Measurements from ENCODE around the gene NOCT.

The NOCT gene

GRCh38 chr4:139036885-139037284 is 21.3 kb downstream of the NOCT start:
- Histone ChIP-seq H4K91ac (ENCODE audit: low read depth, low read length, poor library complexity) (no peak overlapping the region), H2AK5ac (ENCODE audit: low read depth, low read length) (no peak overlapping the region), H3K79me1 (ENCODE audit: low read depth, low read length) (no peaks in the 10 kb centered on the region), H2BK5ac (ENCODE audit: low read length) (no peak overlapping the region), H2BK120ac (ENCODE audit: low read depth, low read length) (no peak overlapping the region), H2AFZ (ENCODE audit: low read length) (no peak overlapping the region), H3K9me3 (replicated peaks in 1 of 2; ENCODE audit: control insufficient read depth in 2 of 2, insufficient read depth in 1 of 2, low read depth in 1 of 2, low read length in 2 of 2) (peaks cover 0 to 8% of the 10 kb centered on the region in 2 donors), H3K18ac (ENCODE audit: low read length) (no peak overlapping the region), H3K23ac (ENCODE audit: low read depth, low read length, poor library complexity) (no peak overlapping the region), H2BK15ac (ENCODE audit: low read length) (no peak overlapping the region), H3K4ac (ENCODE audit: low read length) (no peak overlapping the region), H3K9ac (ENCODE audit: low read depth, low read length, poor library complexity) (no peak overlapping the region), H2BK12ac (ENCODE audit: low read length) (no peak overlapping the region), H3K14ac (ENCODE audit: low read length) (no peak overlapping the region), H3K4me1 (ENCODE audit: control insufficient read depth in 2 of 2, insufficient read depth in 1 of 2, low read depth in 1 of 2, low read length in 2 of 2) (no peaks in the 10 kb centered on the region), H3K27me3 (ENCODE audit: control insufficient read depth in 3 of 3, insufficient read depth in 3 of 3, low read depth in 1 of 3, low read length in 3 of 3) (no peaks in the 10 kb centered on the region), H3K36me3 (replicated peaks in 1 of 2; ENCODE audit: control insufficient read depth in 2 of 2, insufficient read depth in 2 of 2, low read length in 2 of 2) (peaks cover 2 to 64% of the 10 kb centered on the region in 2 donors), H3K4me2 (ENCODE audit: insufficient read depth, low read length, poor library complexity, severe bottlenecking) (no peak overlapping the region), H4K8ac (ENCODE audit: low read depth, low read length) (no peak overlapping the region), H3K4me3 (ENCODE audit: low read length in 2 of 2) (no peak overlapping the region), H3K27ac (replicated peaks; ENCODE audit: low read length) (no peak overlapping the region)
- DNase-seq (ENCODE audit: low spot score) = no peak
- WGBS, 2 donors (ENCODE audit: extremely low coverage in 2 of 2, insufficient read length in 2 of 2, insufficient replicate concordance in 1 of 2) = no CpG with 5 or more reads among the region's 2 CpGs

GRCh38 chr4:139038874-139039443 is 23.4 kb downstream of the NOCT start:
- no peak overlapping the region for H2AFZ ChIP-seq (ENCODE audit: low read length)
- H3K23ac ChIP-seq (ENCODE audit: low read depth, low read length, poor library complexity) = no peak overlapping the region
- no peak overlapping the region for H3K27ac ChIP-seq (replicated peaks; ENCODE audit: low read length)
- H3K9ac ChIP-seq (ENCODE audit: low read depth, low read length, poor library complexity) = no peak overlapping the region
- H3K18ac ChIP-seq (ENCODE audit: low read length) = no peak overlapping the region
- H3K4me1 ChIP-seq (ENCODE audit: control insufficient read depth in 2 of 2, insufficient read depth in 1 of 2, low read depth in 1 of 2, low read length in 2 of 2) = peaks cover 0 to 2% of the 10 kb centered on the region in 2 donors
- H3K27me3 ChIP-seq (ENCODE audit: control insufficient read depth in 3 of 3, insufficient read depth in 3 of 3, low read depth in 1 of 3, low read length in 3 of 3) = no peaks in the 10 kb centered on the region
- H3K36me3 ChIP-seq (replicated peaks in 1 of 2; ENCODE audit: control insufficient read depth in 2 of 2, insufficient read depth in 2 of 2, low read length in 2 of 2) = peaks cover 4 to 82% of the 10 kb centered on the region in 2 donors
- H3K4me2 ChIP-seq (ENCODE audit: insufficient read depth, low read length, poor library complexity, severe bottlenecking) = no peak overlapping the region
- H2BK15ac ChIP-seq (ENCODE audit: low read length) = no peak overlapping the region
- no peak overlapping the region for H2BK5ac ChIP-seq (ENCODE audit: low read length)
- H2BK120ac ChIP-seq (ENCODE audit: low read depth, low read length) = no peak overlapping the region
- no peak overlapping the region for H3K14ac ChIP-seq (ENCODE audit: low read length)
- H3K79me1 ChIP-seq (ENCODE audit: low read depth, low read length) = no peaks in the 10 kb centered on the region
- no peak for DNase-seq (ENCODE audit: low spot score)
- no peak overlapping the region for H4K91ac ChIP-seq (ENCODE audit: low read depth, low read length, poor library complexity)
- H2AK5ac ChIP-seq (ENCODE audit: low read depth, low read length) = no peak overlapping the region
- no peak overlapping the region for H3K4ac ChIP-seq (ENCODE audit: low read length)
- no peak overlapping the region for H2BK12ac ChIP-seq (ENCODE audit: low read length)
- no peak overlapping the region for H4K8ac ChIP-seq (ENCODE audit: low read depth, low read length)
- WGBS, 2 donors (ENCODE audit: extremely low coverage in 2 of 2, insufficient read length in 2 of 2, insufficient replicate concordance in 1 of 2) = no CpG with 5 or more reads among the region's 1 CpG
- H3K9me3 ChIP-seq (replicated peaks in 1 of 2; ENCODE audit: control insufficient read depth in 2 of 2, insufficient read depth in 1 of 2, low read depth in 1 of 2, low read length in 2 of 2) = peaks cover 0 to 6% of the 10 kb centered on the region in 2 donors
- no peak overlapping the region for H3K4me3 ChIP-seq (ENCODE audit: low read length in 2 of 2)

GRCh38 chr4:139042981-139043460 is 27.4 kb downstream of the NOCT start:
- Histone ChIP-seq H4K8ac (ENCODE audit: low read depth, low read length) (no peak overlapping the region), H2AFZ (ENCODE audit: low read length) (no peak overlapping the region), H3K14ac (ENCODE audit: low read length) (no peak overlapping the region), H2BK15ac (ENCODE audit: low read length) (no peak overlapping the region), H3K79me1 (ENCODE audit: low read depth, low read length) (no peaks in the 10 kb centered on the region), H4K91ac (ENCODE audit: low read depth, low read length, poor library complexity) (no peak overlapping the region), H2AK5ac (ENCODE audit: low read depth, low read length) (no peak overlapping the region), H3K27ac (replicated peaks; ENCODE audit: low read length) (no peak overlapping the region), H3K4me1 (ENCODE audit: control insufficient read depth in 2 of 2, insufficient read depth in 1 of 2, low read depth in 1 of 2, low read length in 2 of 2) (peaks cover 0 to 2% of the 10 kb centered on the region in 2 donors), H3K18ac (ENCODE audit: low read length) (peak overlapping the region; percentile 38), H3K4ac (ENCODE audit: low read length) (no peak overlapping the region), H2BK120ac (ENCODE audit: low read depth, low read length) (no peak overlapping the region), H3K36me3 (replicated peaks in 1 of 2; ENCODE audit: control insufficient read depth in 2 of 2, insufficient read depth in 2 of 2, low read length in 2 of 2) (peaks cover 9 to 91% of the 10 kb centered on the region in 2 donors), H3K9me3 (replicated peaks in 1 of 2; ENCODE audit: control insufficient read depth in 2 of 2, insufficient read depth in 1 of 2, low read depth in 1 of 2, low read length in 2 of 2) (peaks cover 0 to 6% of the 10 kb centered on the region in 2 donors), H3K4me2 (ENCODE audit: insufficient read depth, low read length, poor library complexity, severe bottlenecking) (no peak overlapping the region), H3K4me3 (ENCODE audit: low read length in 2 of 2) (no peak overlapping the region), H2BK5ac (ENCODE audit: low read length) (no peak overlapping the region), H3K23ac (ENCODE audit: low read depth, low read length, poor library complexity) (no peak overlapping the region), H3K9ac (ENCODE audit: low read depth, low read length, poor library complexity) (no peak overlapping the region), H3K27me3 (ENCODE audit: control insufficient read depth in 3 of 3, insufficient read depth in 3 of 3, low read depth in 1 of 3, low read length in 3 of 3) (no peaks in the 10 kb centered on the region), H2BK12ac (ENCODE audit: low read length) (no peak overlapping the region)
- no peak for DNase-seq (ENCODE audit: low spot score)
- WGBS, 2 donors (ENCODE audit: extremely low coverage in 2 of 2, insufficient read length in 2 of 2, insufficient replicate concordance in 1 of 2) = no CpG with 5 or more reads among the region's 10 CpGs

- Histone ChIP-seq H2BK5ac (ENCODE audit: low read length) (no peak overlapping the region), H3K4me3 (ENCODE audit: low read length in 2 of 2) (no peak overlapping the region), H3K36me3 (replicated peaks in 1 of 2; ENCODE audit: control insufficient read depth in 2 of 2, insufficient read depth in 2 of 2, low read length in 2 of 2) (peaks cover 9 to 91% of the 10 kb centered on the region in 2 donors), H3K9ac (ENCODE audit: low read depth, low read length, poor library complexity) (no peak overlapping the region), H2BK15ac (ENCODE audit: low read length) (no peak overlapping the region), H3K14ac (ENCODE audit: low read length) (no peak overlapping the region), H3K9me3 (replicated peaks in 1 of 2; ENCODE audit: control insufficient read depth in 2 of 2, insufficient read depth in 1 of 2, low read depth in 1 of 2, low read length in 2 of 2) (peaks cover 0 to 6% of the 10 kb centered on the region in 2 donors), H4K91ac (ENCODE audit: low read depth, low read length, poor library complexity) (no peak overlapping the region), H4K8ac (ENCODE audit: low read depth, low read length) (no peak overlapping the region), H2AFZ (ENCODE audit: low read length) (no peak overlapping the region), H3K79me1 (ENCODE audit: low read depth, low read length) (no peaks in the 10 kb centered on the region), H2BK12ac (ENCODE audit: low read length) (no peak overlapping the region), H3K4me1 (ENCODE audit: control insufficient read depth in 2 of 2, insufficient read depth in 1 of 2, low read depth in 1 of 2, low read length in 2 of 2) (peaks cover 0 to 2% of the 10 kb centered on the region in 2 donors), H2AK5ac (ENCODE audit: low read depth, low read length) (no peak overlapping the region), H2BK120ac (ENCODE audit: low read depth, low read length) (no peak overlapping the region), H3K27ac (replicated peaks; ENCODE audit: low read length) (no peak overlapping the region), H3K4me2 (ENCODE audit: insufficient read depth, low read length, poor library complexity, severe bottlenecking) (no peak overlapping the region), H3K23ac (ENCODE audit: low read depth, low read length, poor library complexity) (no peak overlapping the region), H3K27me3 (ENCODE audit: control insufficient read depth in 3 of 3, insufficient read depth in 3 of 3, low read depth in 1 of 3, low read length in 3 of 3) (no peaks in the 10 kb centered on the region), H3K18ac (ENCODE audit: low read length) (no peak overlapping the region), H3K4ac (ENCODE audit: low read length) (no peak overlapping the region)
- no peak for DNase-seq (ENCODE audit: low spot score)
- no CpG with 5 or more reads among the region's 2 CpGs for WGBS, 2 donors (ENCODE audit: extremely low coverage in 2 of 2, insufficient read length in 2 of 2, insufficient replicate concordance in 1 of 2)
Observed at GRCh38 chr4:139044291-139044690, 28.7 kb downstream of the NOCT start.

All from neuronal stem cell (in vitro differentiated cells).